ENCODE measurements around the gene GARIN5B.

GARIN5B gene

DNA sequence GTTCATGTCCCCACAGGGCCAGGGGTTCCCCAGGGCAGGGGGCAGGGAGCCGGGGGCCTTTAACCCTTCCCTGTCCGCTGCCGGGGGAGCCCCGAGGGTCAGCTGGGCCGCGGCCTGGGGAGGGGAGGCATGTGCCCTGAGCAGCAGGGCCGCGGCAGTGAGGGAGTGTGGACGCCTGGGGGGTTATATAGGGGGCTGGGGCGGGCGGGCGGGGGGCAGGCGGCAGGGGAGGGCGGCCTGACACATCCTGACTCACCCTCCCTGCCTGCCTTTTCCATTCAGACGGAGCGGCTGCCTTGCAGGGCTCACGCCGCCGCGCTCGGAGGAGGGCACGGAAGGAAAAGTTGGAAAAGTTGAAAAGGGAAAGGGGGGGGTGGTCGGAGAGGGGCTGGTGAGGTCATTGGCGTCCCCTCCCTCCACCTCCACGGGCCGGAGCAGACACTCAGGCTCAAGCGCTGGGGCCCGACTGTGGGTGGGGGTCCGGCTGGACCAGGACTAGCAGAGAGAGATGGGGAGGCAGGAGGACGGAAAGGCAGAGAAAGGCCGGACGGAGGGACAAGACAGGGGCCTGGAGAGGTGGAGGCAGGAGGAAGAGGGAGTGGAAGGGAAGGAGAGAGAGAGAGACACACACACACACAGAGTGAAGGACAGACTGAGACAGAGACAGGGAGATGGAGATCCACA is 7.4 kb upstream of the GARIN5B start, which contains the start of gene IL11:
IL11 (minus strand) TSS at position 159 of the 684 bp plus-strand sequence; CDS start at position 6, 153 bp downstream.
- no peak for DNase-seq (ENCODE audit: low read depth)

DNA sequence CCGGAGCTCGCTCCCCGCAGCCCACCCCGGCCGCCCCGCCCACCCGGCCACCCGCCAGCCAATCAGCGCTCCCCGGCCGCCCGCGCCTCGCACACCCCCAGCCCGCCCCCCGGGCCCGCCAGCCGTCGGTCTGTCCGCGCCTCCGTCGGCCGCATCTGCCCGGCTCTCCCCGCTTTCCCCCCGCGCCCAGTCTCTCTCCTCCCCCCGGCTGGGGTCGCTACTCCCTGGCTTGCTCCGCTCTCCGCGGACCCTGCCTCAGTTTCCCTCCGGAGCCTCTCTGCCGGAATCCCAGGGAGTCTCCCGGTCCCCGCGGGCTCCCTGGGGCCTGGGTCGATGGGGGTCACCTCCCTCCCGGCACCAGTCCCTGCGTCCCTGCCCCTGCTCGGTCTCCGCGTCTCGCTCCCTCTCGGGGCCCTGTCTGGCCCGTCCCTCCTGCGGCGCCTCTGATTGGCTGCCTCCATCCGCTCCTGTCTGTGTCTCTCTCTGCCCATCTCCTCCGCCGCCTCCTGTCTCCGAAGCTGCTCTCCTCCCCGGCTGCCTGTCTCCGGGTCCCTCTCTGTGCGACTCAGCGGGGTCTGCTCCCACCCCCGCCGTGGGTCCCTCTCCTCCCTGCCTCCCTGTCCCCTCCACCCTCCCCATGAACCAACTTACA is 6.7 kb upstream of the GARIN5B start:
- peak; percentile 10 for DNase-seq (ENCODE audit: low read depth)

DNA sequence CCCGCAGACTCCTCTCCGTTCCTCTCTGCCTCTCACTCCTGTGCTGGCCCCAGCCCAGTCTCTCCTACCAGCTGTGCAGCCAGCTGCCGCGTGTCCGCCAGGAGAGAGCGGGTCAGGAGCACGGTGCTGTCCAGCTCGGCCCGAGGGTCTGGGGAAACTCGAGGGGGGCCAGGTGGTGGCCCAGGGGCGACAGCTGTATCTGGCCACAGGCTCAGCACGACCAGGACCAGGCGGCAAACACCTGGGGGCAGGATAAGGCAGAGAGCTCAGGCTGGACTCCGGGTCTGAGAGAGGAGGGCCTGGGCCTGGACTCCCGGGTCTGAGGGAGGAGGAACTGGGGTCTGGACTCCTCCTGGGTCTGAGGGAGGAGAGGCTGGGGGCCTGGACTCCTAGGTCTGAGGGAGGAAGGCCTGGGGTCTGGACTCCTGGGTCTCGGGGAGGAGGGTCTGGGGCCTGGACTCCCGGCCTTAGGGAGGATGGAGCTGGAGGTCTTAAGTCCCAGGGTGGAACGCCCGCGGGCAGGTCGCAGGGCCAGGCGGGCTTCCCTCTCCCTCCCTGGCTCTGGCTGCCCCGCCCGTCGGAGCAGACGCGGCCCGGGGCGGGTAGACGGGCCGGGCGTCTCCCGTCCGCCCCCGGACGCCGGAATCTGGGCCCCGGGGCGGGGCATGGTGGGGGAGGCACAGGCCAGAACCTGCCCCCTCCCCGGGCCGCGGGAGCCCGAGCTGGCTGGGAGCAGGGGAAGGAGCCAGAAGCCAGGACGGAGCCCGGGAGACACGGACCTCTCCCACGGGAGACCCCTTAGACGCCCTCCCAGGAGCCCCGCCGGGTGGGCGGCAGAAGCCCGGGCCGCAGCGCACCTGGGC is 5.9 kb upstream of the GARIN5B start:
- peak; percentile 24 for DNase-seq (ENCODE audit: low read depth)

DNA sequence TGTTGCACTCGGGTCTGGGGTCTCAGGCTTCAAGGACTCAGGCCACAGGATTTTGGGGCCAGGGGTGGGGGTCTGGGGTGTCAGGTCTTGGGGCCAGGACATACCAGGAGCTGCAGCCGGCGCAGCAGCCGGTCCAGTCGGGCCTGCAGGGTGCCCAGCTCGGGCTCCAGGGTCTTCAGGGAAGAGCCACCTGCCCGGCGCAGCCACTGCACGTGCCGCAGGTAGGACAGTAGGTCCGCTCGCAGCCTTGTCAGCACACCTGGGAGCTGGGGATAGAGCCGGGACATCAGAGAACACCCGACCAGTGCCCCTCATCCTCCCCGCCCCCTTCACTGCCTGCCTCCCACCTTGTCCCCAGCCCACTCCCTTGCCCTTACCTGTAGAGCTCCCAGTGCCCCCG is 5.0 kb upstream of the GARIN5B start:
- no peak for DNase-seq (ENCODE audit: low read depth)

DNA sequence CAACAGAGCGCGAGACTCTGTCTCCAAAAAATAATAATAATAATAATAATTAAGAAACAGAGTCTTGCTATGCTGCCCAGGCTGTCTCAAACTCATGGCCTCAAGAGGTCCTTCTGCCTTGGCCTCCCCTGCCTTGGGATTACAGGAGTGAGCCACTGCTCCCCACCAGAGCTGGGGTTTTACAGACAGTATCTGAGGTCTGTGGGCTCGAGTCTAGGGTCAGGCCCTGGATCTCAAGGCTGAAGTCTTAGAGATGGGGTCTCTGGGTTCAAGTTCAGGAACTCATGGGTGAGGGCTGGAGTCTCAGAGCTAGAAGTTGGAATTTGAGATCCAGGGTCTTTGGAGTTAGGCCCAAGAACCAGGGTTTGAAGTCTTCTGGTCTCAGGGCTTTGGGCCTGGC is 3.7 kb upstream of the GARIN5B start:
- no peak for DNase-seq (ENCODE audit: low read depth)

DNA sequence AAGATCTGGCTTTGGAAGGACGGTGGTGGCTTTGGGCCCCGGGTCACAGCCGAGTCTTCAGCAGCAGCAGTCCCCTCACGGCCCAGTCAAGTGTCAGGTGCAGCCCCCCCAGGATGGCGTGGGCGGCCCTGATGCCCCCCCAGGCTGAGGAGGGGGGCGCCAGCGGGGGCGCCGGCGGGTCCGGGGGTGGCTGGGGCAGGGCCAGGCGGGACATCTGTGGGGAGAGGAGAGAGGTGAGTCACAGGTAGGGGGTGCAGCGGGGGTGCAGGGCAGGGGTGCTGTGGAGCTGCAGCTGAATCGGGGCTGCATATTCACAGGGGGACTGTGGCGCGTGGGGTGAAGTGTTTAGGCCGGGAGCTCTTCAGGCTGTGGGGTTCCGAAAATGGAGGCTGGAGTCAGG is 2.9 kb upstream of the GARIN5B start:
- DNase-seq (ENCODE audit: low read depth), result no peak

DNA sequence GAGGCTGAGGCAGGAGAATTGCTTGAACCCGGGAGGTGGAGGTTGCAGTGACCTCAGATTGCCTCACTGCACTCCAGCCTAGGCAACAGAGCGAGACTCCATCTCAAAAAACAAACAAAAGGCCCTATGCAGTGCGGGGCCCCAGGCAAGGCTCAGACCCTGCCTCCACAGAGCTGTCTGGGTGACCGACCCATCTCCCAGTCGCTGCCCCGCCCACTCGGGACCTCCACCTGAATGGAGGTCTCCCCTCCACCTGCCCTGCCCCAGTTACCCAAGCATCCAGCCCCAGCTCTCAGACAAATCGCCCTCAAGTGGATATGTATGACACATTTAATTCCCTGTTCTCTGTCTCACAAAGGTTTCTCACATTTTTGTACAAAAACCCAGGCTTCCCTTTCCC is 2.2 kb upstream of the GARIN5B start:
- DNase-seq (ENCODE audit: low read depth), result no peak

DNA sequence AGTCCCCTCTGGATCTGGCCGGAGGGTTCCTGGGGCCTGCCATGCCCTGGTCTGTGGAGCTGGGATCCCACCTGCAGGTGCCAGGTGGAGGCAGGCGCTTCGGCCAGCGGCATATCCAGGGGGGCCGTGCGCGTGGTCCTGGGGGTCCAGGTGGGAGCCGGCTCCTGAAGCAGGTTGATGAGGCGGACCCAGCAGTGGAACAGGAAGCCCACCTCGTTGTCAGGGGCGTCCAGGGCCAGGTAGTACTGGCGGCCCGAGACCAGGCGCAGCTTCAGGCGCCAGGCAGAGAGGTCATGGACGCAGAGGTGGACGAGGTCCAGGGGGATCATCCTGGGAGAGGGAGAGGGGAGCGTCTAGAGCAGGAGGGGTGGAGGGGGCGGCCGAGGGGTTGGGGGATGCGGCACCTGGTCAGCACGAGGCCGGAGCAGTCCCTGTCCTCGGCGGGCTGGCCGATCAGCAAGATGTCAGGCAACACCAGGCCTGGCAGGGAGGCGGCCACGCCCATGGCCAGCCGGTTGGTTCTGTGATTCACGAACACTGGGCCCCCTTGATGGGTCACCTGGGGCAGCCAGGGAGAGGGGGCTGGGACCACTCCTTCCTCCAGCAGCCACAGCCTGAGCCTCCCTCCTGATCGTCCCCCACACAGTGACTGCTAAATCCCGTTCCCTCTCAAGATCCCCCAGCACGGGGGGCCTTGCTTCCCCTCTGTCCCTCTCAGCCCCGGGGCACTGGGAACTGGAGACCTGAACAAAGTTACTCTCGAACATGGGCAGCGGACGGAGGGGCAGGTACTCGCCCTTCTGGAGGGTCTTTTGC is 678 bp downstream of the GARIN5B start:
- no peak for DNase-seq (ENCODE audit: low read depth)

DNA sequence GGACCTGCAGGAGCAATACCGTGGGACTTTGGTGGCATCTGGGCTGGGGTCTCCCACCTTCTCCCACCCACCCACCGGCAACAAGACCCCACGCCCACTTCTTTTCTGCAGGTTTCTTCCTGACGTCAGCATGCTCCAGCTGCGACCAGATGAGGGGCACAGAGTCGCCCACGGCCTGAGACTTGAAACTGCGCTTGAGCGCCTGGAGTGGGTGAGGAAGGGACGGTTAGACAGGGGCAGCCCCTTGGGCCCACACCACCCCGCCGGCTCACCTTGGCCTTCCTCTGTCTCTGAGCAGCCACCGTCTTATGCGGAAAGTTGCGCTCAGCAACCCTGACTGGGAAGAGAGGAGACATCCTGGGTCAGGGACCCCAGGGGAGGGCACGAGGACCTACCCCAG is 2.2 kb downstream of the GARIN5B start:
- DNase-seq (ENCODE audit: low read depth), result no peak

DNA sequence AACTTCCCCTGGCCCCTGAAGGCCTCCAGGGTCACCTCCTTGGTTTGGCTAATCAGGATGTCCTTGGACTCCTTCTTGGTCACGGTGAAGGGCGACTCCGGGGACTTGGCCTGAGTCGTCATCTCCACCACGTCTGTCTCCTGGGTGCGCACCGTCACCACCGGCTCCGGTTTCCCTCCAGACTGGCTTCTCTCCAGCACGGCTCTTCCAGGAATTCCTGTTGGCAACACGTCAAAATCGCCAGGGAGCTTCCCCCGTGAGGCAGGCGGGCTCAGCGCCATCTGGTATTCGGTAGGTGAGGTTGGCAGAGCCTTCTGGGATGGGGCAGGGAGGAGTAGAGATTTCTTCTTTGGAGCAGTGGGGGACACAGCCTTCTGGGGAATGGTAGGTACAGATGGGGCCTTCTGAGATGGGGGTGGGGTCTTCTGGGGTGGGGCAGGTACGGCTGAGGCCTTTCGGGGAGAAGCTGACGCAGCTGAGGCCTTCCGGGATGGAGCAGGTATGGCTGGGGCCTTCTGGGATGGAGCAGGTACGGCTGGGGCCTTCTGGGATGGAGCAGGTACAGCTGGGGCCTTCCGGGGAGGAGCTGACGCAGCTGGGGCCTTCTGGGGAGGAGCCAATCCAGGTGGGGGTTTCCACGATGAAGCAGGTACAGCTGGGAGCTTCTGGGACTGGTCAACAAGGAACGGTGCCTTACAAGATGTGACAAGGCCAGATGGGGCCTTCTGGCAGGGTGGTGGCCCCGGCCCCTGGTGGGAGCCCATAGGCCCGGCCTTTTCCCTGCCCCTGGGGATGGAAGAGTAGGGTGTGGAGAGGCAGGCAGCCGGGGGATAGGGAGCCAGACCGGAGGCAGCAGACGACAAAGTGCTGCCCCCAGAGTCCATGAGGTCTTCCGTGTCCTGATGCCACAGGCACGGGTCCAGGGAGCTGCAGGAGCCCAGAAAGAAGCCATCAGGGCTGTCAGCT is 3.8 kb downstream of the GARIN5B start:
- DNase-seq (ENCODE audit: low read depth), result no peak

DNA sequence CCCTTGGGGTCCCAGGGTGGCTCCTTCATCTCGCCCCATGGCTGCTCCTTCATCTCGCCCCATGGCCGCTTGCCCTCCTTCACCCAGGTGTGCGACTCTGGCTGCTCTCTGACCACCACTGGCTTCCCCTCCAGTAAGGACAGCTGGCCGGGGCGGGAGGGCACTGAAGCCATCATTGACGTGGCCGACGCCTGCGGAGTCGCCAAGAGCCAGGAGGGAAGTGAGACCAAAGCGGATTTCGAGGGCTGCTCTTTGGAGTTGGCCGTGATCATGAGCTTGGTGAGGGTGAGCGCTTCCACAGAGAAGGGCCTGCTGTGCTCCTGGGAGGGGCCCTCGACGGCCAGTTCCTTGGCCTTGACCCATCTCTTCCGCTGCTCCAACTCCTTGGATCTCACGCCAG is 4.6 kb downstream of the GARIN5B start:
- DNase-seq (ENCODE audit: low read depth), result no peak

DNA sequence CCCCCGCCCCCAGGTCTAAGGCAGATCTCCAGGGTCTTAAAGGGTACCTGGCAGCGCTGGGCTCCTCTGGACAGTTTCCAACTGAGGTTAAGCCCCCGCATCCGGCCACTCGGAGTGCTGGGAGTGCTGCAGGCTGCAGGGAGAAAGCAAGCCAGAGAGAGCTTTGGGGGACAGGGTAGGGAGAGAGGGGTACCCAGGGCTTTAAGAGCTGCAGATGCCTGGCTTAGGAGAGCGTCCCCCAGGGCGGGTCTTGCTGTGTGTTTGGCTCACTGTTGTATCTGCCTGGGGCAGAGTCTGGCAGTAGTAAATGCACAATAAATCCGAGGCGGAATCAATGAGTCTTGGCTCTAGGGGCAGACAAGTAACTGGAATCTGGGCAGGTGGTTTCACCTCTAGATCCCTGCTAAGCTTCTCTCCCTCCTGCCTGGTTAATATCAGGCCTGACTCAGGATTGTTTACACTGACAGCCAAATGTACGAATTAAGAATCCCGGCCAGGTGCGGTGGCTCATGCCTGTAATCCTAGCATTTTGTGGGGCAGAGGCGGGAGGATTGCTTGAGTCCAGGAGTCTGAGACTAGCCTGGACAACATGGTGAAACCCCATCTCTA is 7.7 kb downstream of the GARIN5B start:
- DNase-seq (ENCODE audit: low read depth), result no peak

DNA sequence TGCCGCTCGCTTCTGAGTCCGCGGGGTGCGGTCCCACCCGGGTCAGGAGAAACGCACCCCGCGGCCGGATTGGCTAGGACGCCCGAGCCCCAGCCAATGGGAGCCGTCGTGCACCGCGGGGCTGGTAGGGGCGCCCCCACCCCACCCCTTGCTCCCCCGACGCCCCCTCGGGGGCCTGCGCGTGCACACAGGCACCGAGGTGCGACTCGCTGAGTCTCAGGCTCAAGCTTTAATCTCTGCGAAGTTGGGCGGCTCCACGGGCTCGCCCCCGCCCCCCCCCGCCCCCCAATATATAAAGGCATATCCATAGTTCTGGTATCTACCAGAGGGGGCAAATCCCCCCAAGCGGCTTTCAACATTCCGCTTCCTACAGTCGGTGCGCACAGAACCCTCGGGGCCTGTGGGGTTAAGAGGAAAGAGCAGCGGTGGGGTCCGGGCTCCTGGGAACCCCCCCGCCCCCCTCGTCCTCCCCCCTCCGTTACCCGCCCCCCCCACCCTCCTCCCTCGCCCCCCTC is 8.3 kb downstream of the GARIN5B start, which contains the start of gene COX6B2:
COX6B2 (minus strand) TSS at position 22 of the 515 bp plus-strand sequence. CDS start 198 bp downstream, outside the sequence.
- no peak for DNase-seq (ENCODE audit: low read depth)

DNA sequence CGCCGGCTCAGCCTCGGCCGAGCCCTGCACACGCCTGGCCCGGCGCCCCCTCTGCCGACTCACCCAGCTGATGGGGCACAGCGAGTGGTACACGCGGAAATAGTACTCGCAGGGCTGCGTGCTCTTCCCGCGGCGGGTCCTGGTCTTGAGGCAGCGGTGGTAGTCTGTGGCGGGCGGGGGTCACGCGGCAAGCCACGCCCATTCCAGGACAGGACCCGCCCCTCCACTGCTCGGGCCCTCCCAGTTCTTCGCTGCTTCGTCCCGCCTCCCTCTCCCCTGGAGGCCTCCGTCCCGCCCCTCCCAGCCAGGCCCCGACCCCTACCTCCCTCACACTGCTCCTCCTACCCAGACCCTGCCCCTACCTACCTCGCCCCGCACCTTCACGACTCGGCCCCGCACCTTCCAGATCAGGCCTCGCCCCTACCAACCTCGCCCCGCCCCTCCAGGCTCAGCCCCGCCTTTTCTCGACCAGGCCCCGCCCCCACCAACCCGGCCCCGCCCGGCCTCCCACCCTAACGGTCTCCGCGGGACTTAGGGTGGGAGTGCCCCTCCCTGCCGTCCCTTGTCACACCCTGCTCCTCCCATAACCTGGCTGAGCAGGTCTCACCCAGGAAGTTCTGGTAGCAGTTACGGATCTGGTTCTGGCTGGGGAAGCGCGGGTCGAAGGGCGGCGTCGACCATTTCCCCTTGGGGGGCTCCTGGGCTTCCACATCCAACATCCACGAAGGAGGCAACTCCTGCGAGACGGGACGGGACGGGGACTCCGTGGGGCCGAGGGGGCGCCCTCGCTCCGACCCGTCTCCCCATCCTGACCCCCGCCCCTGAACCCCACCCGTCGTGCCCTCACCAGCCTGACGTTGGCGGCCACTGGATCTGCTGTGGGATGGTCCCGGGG is 9.0 kb downstream of the GARIN5B start:
- peak; percentile 32 for DNase-seq (ENCODE audit: low read depth)

DNA sequence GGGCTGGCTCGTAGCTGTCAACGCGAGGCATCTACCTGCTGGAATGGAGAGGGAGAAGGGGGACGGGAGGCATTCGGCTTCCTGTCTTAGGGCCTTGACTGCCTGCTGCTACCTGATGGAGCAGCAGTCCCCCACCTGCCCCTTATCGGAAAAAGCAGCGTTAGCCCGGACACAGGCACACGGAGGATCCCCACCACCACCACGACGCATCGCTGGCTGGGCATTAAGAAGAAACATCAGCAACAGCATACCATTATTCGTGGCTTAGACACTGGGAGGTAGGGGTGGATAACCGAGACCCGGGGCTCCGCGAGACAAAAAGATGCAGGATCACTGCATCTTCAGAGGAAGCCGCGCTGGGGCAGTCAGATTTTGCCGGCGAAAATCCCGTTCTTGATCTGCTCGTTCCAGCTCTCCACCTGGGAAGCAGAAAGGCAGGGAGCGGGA is 9.7 kb downstream of the GARIN5B start:
- DNase-seq (ENCODE audit: low read depth), result no peak

DNA sequence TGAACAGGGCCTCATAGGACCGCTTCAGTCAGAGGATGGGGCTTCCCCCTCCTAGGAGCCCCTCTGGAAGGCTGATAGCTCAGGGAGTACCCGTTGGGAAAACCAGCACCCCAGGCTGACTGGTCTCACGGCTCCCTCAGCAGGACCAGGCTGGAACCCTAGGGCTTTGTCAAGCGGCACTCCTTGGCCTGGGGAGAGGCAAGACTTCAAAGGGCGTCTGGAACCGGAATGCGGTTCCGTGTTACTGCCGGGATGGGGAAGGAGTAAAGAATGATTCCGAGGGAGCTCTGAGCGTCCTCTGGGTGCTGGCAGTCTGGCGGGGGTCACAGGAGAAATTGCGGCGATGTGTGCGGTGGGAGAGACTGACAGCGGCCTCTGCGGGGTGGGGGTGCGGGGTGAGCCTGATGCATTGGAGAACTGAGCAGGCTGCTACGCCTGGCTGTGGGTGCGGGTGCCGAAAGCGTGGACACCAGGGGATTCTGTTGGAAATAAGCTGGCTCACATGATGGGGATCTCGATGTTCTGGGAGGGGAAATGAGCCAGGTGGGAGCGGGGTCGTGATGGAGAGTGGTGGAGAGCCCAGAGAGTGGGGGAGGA is 10.4 kb downstream of the GARIN5B start:
- no peak for DNase-seq (ENCODE audit: low read depth)

DNA sequence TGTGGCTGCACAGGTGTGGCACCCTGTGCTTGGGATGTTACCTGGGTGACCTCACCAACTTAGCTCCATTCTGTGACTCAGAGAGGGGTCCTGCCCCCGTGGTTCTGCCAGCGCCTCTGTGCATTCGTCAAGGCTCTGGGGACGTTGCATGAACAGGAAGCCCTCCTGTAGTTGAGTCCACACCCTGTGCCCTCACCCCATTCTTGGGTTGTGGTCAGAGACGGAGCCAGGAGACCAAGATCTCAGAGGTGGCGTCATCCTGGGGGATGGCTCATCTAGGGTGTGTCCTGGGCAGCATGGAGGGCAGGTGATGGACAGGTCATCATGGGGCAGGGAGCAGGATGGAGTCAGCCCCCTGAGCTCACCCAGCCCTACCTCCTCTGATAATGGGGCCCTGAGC is 11.0 kb downstream of the GARIN5B start:
- DNase-seq (ENCODE audit: low read depth), result no peak

DNA sequence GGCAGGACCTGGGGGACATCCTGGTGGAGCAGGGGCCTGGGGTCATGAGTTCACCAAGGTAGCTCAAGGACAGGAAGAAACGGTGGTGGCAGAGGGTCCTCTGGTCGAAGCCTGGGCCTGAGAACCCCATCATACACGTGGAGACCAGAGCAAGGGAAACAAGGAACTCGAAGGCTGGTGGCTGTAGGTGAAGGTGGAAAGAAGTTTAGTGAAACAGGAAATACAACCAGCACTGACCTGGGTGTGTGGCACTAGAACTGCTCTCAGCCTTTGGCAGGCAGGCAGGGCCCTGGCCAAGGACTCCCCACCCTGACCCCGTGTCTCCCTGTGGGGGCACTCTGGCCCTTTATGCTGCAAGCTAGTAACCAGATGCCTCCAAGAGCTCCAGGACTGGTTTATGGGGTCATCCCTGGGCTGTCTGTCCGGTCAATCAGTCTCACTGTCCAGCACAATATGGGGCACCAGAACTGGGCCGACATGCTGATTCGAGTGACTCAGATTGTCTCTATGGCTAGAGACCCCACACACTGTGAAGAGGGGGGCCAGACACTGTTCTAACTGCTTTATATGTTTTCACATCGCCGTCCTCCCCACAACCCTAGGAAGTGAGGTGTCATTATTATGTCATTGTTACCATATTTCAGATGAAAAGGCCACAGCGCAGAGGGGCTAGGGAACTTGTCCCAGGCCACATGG is 12.3 kb downstream of the GARIN5B start:
- no peak for DNase-seq (ENCODE audit: low read depth)
